GM12891 (cell line): ENCODE results near the gene MYO5B.
"Not testable (repeated sequence)": the region's sequence is repeated elsewhere in the genome, so short reads cannot be mapped to it uniquely, and the experiment has no call there.

Source experiments
- DNase-seq: peaks from one replicate; pipeline ENCODE4 v3.0.0; 2011; ENCODE audit warnings: low spot score; ENCODE audit not compliant: insufficient read length
- FAIRE-seq: peaks from 2 replicates; lab custom pipeline; 2011; peaks lifted over from hg19 to GRCh38; lab: Jason Lieb, UNC
- PAX5 ChIP-seq: IDR thresholded peaks from 2 replicates; pipeline ENCODE4 v1.6.1; 2011; ENCODE audit warnings: low read length, moderate library complexity, mild to moderate bottlenecking; ENCODE audit not compliant: insufficient read depth, severe bottlenecking
- POLR2A ChIP-seq: IDR thresholded peaks from 2 replicates; pipeline ENCODE4 v1.6.1; 2011; ENCODE audit warnings: low read depth, low read length, control low read depth
- POLR2AphosphoS5 ChIP-seq: IDR thresholded peaks from 2 replicates; pipeline ENCODE4 v1.6.1; 2011; ENCODE audit warnings: low read depth, low read length, control low read depth
- POU2F2 ChIP-seq: IDR thresholded peaks from 2 replicates; pipeline ENCODE4 v1.6.1; 2011; ENCODE audit warnings: low read depth, mild to moderate bottlenecking, control low read depth, low read length, moderate library complexity
- SPI1 ChIP-seq: IDR thresholded peaks from 2 replicates; pipeline ENCODE4 v1.6.1; 2011; ENCODE audit warnings: low read depth, low read length, control low read depth
- TAF1 ChIP-seq: IDR thresholded peaks from 2 replicates; pipeline ENCODE4 v1.6.1; 2011; ENCODE audit warnings: low read depth, low read length, control low read depth

Gene MYO5B

GRCh38 chr18:49795612-49796552 is 399.1 kb downstream of the MYO5B start:
- no peak for FAIRE-seq
- TF ChIP-seq SPI1 (no peak), POLR2A (no peak), POU2F2 (no peak), TAF1 (no peak), PAX5 (no peak), POLR2AphosphoS5 (no peak)
- DNase-seq, result no peak

GRCh38 chr18:49794743-49795142 is 400.2 kb downstream of the MYO5B start:
- DNase-seq (no peak), FAIRE-seq (no peak)
- TF ChIP-seq TAF1 (no peak), POLR2A (no peak), SPI1 (no peak), POU2F2 (no peak), POLR2AphosphoS5 (no peak), PAX5 (no peak)

- FAIRE-seq, DNase-seq: not testable (repeated sequence)
Observed at GRCh38 chr18:49789560-49790134, 405.3 kb downstream of the MYO5B start.

- DNase-seq (no peak), FAIRE-seq (peak; percentile 93)
- TF ChIP-seq PAX5, result no peak
- TF ChIP-seq SPI1, result peak; percentile 67
Observed at GRCh38 chr18:49788327-49788898, 406.5 kb downstream of the MYO5B start.

GRCh38 chr18:49786019-49786720 is 408.8 kb downstream of the MYO5B start:
- peak; percentile 48 for FAIRE-seq

GRCh38 chr18:49784427-49785185 is 410.3 kb downstream of the MYO5B start:
- no peak for TF ChIP-seq POLR2A
- no peak for TF ChIP-seq SPI1
- TF ChIP-seq PAX5, result no peak
- TF ChIP-seq POU2F2, result no peak
- TF ChIP-seq POLR2AphosphoS5, result no peak
- no peak for TF ChIP-seq TAF1
- FAIRE-seq (peak; percentile 35), DNase-seq (no peak)

More at GRCh38 chr18:49786019-49786720, 408.8 kb downstream of the MYO5B start:
- DNase-seq, result no peak
- TF ChIP-seq POLR2A (no peak), PAX5 (no peak), TAF1 (no peak), POLR2AphosphoS5 (no peak)

- FAIRE-seq, DNase-seq: not testable (repeated sequence)
Observed at GRCh38 chr18:49783631-49784030, 411.3 kb downstream of the MYO5B start.

- DNase-seq, result no peak
- no peak for FAIRE-seq
- TF ChIP-seq TAF1 (no peak), SPI1 (no peak), POLR2A (no peak), POLR2AphosphoS5 (no peak), PAX5 (no peak), POU2F2 (no peak)
Observed at GRCh38 chr18:49778826-49779465, 416.0 kb downstream of the MYO5B start.
